HepG2 (cell line): ENCODE data around the gene WNT1. TPM values are rescaled to one million over a fixed set of nuclear protein-coding genes. Genes with fewer than 3 reads are reported as not detected.

ENCODE experiments used
- CHD4 ChIP-seq: fragments of 200-600 bp; sonication (generic); IDR thresholded peaks from 2 replicates; pipeline ENCODE4 v1.7.0; 2017; ENCODE audit warnings: mild to moderate bottlenecking, low read length, borderline replicate concordance
- GTF3A ChIP-seq: sonication (generic); formaldehyde crosslinking; conservative IDR thresholded peaks from 2 replicates; pipeline ENCODE4 v1.4.0; 2020; ENCODE audit warnings: mild to moderate bottlenecking, missing genetic modification reagents
- HNF4G ChIP-seq, 2 experiments: sonication (generic) in 1 of 2; formaldehyde crosslinking in 1 of 2; IDR thresholded peaks; 2 replicates each; pipeline versions ENCODE4 v1.4.0 to v1.6.1; 2011 to 2020; ENCODE audit warnings: borderline replicate concordance in 2 of 2, low read depth in 2 of 2, mild to moderate bottlenecking in 2 of 2, low read length in 1 of 2, missing genetic modification reagents in 1 of 2, moderate library complexity in 1 of 2
- KLF12 ChIP-seq: sonication (generic); formaldehyde crosslinking; IDR thresholded peaks from 2 replicates; pipeline ENCODE4 v1.4.0; 2020; ENCODE audit warnings: missing genetic modification reagents, borderline replicate concordance
- LRRFIP1 ChIP-seq: sonication (generic); formaldehyde crosslinking; conservative IDR thresholded peaks from 2 replicates; pipeline ENCODE4 v1.4.0; 2020; ENCODE audit warnings: missing genetic modification reagents
- MEIS1 ChIP-seq: sonication (generic); formaldehyde crosslinking; IDR thresholded peaks from 2 replicates; pipeline ENCODE4 v1.9.0; 2021; ENCODE audit warnings: mild to moderate bottlenecking, missing genetic modification reagents, moderate library complexity, borderline replicate concordance
- MYC ChIP-seq: sonication (generic); formaldehyde crosslinking; IDR thresholded peaks from 2 replicates; pipeline ENCODE4 v1.9.0; 2021; ENCODE audit warnings: missing genetic modification reagents, borderline replicate concordance
- PRPF4 ChIP-seq: fragments of 200-400 bp; formaldehyde crosslinking; IDR thresholded peaks from 2 replicates; pipeline ENCODE4 v1.6.1; 2016; ENCODE audit warnings: low read length, low read depth; ENCODE audit not compliant: poor library complexity, severe bottlenecking
- TAF15 ChIP-seq: fragments of 200-400 bp; formaldehyde crosslinking; IDR thresholded peaks from one replicate; pipeline ENCODE4 v1.6.1; 2018; ENCODE audit warnings: mild to moderate bottlenecking, low read depth, low read length; ENCODE audit not compliant: poor library complexity, severe bottlenecking
- ZBTB42 ChIP-seq: sonication (generic); formaldehyde crosslinking; IDR thresholded peaks from 2 replicates; pipeline ENCODE4 v1.5.0; 2020; ENCODE audit warnings: mild to moderate bottlenecking, missing genetic modification reagents
- ZNF281 ChIP-seq: sonication (generic); formaldehyde crosslinking; IDR thresholded peaks from 2 replicates; pipeline ENCODE4 v1.4.0; 2020; ENCODE audit warnings: missing genetic modification reagents, borderline replicate concordance
- ZNF768 ChIP-seq: sonication (generic); formaldehyde crosslinking; IDR thresholded peaks from 2 replicates; pipeline ENCODE4 v1.4.0; 2020; ENCODE audit warnings: missing genetic modification reagents
- ZNF781 ChIP-seq: sonication (generic); formaldehyde crosslinking; IDR thresholded peaks from 2 replicates; pipeline ENCODE4 v1.5.1; 2020; ENCODE audit warnings: borderline replicate concordance, mild to moderate bottlenecking, missing genetic modification reagents; ENCODE audit errors: not compliant biosample characterization
- polyA plus RNA-seq, 8 experiments: library from polyadenylated mRNA; depleted of rRNA in 3 of 8; stranded (reverse) in 7 of 8; unstranded in 1 of 8; fragments of >200 nt; fragmentation: Illumina TruSeq in 4 of 8; extraction: Trizol in 4 of 8; gene quantifications; 2 replicates each; pipeline versions ENCODE4 v1.2.1 to v1.2.3, GENCODE V29; 2011 to 2016; ENCODE audit warnings: low read depth in 4 of 8, missing spikeins in 1 of 8, mixed read lengths in 1 of 8; ENCODE audit not compliant: insufficient read depth in 1 of 8
- total RNA-seq, 5 experiments: library from RNA; depleted of rRNA; stranded (reverse); fragments of >200 nt; fragmentation: Illumina TruSeq; extraction: Trizol; gene quantifications; 2 replicates each; pipeline ENCODE4 v1.2.3, GENCODE V29; 2016; ENCODE audit warnings: low read depth in 1 of 5
- TF ChIP-seq, protein P1 (sequence below): sonication (generic); formaldehyde crosslinking; IDR thresholded peaks from 2 replicates; pipeline ENCODE4 v1.4.0; 2020; ENCODE audit warnings: missing genetic modification reagents, mild to moderate bottlenecking, borderline replicate concordance
- TF ChIP-seq, protein P2 (sequence below): sonication (generic); formaldehyde crosslinking; IDR thresholded peaks from 2 replicates; pipeline ENCODE4 v1.5.0; 2020; ENCODE audit warnings: missing genetic modification reagents

The WNT1 gene
- total and polyA plus RNA-seq, 2 of the 13 experiments (the other 11 are each of a cell fraction or from before 2014, with no cell fraction given) = not detected

DNA sequence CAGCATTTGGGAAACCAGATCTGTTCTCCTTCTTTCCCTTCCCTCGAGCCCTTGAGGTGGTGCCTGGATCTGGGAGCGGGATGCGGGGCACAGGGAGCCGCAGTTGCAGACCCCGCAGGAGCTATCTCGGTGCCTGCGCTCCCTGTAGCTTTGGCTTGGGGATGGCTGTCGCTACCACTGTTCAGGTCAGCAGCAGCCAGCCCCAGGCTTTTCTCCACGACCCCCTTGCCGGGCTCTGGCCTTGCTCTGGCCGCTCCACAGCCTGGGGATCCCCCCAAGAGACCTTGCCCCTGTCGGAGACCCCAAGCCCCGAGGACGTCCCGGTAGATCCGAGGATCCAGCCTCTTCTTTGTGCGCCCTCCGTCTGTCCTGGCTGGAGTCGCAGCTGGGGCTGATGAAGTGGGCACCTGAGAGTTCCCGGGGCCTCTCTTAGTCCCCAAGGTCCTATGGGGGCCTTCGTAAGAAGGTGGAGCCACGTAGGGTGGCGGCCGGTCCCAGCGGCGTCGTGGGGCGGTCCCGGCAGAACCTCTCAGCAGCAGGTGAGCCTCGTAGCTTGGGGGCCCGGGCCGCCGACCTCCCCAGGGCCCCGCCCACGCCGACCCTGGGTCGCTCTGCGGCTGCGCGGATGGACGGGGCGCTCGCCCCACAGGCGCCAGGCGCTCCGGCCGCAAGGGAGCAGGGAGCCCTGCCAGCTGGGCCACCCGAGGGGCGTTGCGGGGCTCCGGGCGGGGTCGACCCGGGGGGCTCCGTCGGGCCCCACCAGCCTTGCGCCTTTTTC lies 19.8 kb downstream of the WNT1 start (continued):
- TF ChIP-seq LRRFIP1 (CRISPR knock-in tag) (no peak), CHD4 (no peak), GTF3A (CRISPR knock-in tag) (no peak), TAF15 (peak; percentile 10), KLF12 (CRISPR knock-in tag) (peak; percentile 82; the same call in 1 of the 2 replicates), PRPF4 (no peak), MYC (CRISPR knock-in tag) (no peak), ZBTB42 (CRISPR knock-in tag) (no peak; the same call in 1 of the 2 replicates), ZNF768 (CRISPR knock-in tag) (no peak), ZNF781 (peak; percentile 8), HNF4G (IDR thresholded peaks at IDR 0.05; ENCODE audit: borderline replicate concordance, low read depth, low read length) (no peak), HNF4G (CRISPR knock-in tag; IDR thresholded peaks at IDR 0.05; ENCODE audit: borderline replicate concordance, low read depth) (no peak), ZNF281 (CRISPR knock-in tag) (no peak), MEIS1 (CRISPR knock-in tag) (peak; percentile 26; the same call in 1 of the 2 replicates)
- TF ChIP-seq, protein P1, sequence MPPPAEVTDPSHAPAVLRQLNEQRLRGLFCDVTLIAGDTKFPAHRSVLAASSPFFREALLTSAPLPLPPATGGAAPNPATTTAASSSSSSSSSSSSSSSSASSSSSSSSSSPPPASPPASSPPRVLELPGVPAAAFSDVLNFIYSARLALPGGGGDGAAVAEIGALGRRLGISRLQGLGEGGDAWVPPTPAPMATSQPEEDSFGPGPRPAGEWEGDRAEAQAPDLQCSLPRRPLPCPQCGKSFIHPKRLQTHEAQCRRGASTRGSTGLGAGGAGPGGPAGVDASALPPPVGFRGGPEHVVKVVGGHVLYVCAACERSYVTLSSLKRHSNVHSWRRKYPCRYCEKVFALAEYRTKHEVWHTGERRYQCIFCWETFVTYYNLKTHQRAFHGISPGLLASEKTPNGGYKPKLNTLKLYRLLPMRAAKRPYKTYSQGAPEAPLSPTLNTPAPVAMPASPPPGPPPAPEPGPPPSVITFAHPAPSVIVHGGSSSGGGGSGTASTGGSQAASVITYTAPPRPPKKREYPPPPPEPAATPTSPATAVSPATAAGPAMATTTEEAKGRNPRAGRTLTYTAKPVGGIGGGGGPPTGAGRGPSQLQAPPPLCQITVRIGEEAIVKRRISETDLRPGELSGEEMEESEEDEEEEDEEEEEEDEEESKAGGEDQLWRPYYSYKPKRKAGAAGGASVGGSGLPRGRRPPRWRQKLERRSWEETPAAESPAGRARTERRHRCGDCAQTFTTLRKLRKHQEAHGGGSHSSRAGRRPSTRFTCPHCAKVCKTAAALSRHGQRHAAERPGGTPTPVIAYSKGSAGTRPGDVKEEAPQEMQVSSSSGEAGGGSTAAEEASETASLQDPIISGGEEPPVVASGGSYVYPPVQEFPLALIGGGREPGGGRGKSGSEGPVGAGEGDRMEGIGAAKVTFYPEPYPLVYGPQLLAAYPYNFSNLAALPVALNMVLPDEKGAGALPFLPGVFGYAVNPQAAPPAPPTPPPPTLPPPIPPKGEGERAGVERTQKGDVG (CRISPR knock-in tag) = peak; percentile 43; the same call in 1 of the 2 replicates
- TF ChIP-seq, protein P2, sequence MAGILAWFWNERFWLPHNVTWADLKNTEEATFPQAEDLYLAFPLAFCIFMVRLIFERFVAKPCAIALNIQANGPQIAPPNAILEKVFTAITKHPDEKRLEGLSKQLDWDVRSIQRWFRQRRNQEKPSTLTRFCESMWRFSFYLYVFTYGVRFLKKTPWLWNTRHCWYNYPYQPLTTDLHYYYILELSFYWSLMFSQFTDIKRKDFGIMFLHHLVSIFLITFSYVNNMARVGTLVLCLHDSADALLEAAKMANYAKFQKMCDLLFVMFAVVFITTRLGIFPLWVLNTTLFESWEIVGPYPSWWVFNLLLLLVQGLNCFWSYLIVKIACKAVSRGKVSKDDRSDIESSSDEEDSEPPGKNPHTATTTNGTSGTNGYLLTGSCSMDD (CRISPR knock-in tag) = no peak
